HG03139 (cell line): ENCODE data around the gene GATA2.

Experiments used
- ATAC-seq: cut with Tn5 transposase; IDR thresholded peaks from one replicate; pipeline ENCODE4 v1.9.1; 2021; ENCODE audit not compliant: unreplicated experiment

GATA2 gene

DNA sequence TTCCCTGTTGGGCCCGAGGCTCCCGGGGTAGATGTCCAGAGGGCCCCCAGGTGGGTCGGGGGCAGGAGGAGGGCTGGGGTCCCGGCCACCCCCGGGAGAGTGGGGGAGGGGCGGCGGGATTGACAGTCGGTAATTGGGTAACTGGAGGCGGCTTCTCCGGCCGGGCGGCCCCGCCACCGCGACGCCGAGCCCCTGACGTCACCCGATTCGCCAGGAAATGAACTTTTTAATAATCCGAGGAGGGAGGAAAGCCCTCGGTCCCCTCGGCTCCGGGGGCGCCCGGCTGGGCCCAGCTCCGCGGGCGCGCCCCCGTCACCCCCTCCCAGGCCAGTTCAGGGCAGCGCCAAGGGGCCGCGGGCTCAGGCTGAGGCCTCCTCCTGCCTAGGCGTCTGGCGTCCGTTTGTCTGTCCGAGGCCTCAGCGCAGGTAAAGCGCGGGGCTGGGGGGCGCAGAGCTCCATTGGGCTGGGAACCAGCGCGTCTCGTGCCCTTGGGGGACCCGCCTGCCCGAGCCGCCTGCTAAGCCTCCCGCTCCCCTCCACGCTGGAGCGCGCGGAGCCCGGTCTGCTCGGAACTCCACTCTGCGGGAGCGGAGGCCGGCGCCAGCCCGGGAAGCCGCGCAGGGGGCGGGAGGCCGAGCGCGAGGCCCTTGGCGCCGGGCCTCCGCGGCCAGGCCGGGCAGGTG is 3.9 kb downstream of the GATA2 start:
- no peak for ATAC-seq

DNA sequence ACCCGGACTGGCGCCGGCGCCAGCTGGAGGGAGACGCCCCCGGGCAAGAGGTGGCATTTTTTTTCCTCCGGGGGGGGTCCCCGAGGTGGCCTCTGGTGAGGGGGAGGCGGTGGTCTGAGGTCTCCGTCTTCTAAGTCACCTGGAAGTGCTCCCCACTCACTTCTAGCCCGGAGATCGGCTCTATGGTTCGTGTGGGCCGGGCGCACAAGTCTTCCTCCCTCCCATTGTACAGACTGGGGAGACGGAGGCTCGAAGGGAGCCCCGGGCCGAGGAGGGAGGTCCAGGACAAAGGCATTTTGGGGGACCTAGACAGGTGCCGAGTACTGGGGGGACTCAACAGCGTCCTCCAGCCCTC is 4.4 kb downstream of the GATA2 start:
- ATAC-seq: no peak

DNA sequence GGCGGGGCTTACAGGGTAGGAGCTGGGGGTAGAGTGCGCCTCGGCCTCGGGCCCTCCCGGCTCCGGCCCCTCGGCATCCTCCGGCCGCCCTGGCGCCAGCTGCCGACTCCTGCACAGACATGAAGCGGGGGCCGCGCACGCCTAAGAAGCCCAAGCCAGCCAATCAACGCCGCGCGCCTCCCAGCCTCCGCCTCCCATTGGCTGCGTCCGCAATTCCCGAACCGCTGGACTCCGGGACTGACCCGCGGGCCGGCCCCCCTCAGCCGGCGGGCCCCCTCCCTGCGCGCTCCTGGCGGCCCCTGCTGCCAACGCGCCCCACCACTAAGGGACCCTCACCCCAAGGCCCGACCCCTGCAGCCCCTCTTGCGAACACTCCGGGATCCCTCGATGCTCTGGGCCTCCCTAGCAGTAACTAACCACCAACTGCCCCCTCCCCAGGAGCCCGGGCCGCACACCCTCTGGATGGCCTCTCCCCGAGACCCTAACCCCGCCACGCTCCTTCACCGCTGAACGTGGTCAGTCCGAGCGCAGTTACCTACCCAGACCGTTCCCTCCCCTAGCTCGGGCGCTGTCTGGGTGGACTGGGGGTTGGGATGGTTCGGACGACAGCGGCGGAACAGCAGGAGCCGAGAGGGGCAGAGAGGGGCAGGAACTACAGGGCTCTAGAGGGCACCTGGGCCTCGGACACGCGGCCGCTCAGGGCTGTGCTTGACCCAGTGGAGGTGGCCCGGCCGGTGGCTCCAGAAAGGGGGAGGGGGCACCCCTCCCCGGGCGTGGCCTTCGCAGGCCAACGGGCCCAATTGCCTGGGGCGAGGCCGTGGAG is 5.0 kb downstream of the GATA2 start:
- no peak for ATAC-seq

DNA sequence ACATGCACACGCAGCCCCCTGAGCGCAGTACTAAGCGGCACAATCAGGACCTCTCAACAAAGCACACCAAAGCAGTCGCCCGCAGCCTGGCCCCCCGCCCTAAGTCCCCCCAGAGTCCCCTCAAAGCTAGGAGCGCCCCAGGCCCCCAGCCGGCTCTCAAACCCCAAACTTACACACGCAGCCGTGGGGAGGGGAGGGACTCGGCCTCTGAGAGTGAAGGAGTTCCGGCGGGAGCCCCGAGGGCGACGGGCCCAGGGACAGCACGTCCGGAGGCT is 5.5 kb downstream of the GATA2 start:
- no peak for ATAC-seq

DNA sequence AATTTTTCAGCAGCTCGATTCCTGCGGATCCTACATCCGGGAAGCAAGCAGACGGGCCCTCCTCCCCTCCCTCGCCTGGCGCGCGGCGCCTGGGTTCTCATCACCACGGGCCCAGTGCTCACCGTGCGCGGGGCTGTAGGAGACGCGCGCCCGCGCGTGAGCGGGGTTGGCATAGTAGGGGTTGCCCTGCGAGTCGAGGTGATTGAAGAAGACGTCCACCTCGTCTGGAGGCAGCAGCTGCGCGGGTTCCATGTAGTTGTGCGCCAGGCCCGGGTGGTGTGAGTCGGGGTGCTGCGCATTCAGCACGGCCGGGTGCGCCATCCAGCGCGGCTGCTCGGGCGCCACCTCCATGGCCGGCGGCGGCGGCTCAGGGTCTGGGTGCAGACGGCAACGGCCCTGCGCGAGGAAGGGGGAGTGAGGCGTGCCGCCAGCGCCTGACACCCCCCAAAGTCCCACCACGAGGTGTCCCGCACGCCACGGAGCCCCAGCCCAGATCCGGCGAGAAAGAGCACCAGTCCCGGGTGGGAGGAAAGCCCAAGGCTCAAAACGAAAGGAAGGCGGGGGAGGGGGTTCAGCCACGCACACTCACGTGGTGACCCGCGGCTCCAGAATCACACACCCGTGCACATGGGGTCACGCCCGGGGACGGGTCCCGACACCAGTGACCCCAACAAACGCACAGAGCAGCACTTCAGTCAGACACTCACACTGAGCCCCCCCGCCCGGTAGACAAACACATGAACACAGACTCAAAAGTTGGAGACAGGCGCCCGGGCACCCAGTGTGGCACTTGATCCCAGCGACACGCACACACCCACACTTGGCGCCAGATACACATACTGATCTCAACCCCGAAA is 6.1 kb downstream of the GATA2 start:
- ATAC-seq: no peak

DNA sequence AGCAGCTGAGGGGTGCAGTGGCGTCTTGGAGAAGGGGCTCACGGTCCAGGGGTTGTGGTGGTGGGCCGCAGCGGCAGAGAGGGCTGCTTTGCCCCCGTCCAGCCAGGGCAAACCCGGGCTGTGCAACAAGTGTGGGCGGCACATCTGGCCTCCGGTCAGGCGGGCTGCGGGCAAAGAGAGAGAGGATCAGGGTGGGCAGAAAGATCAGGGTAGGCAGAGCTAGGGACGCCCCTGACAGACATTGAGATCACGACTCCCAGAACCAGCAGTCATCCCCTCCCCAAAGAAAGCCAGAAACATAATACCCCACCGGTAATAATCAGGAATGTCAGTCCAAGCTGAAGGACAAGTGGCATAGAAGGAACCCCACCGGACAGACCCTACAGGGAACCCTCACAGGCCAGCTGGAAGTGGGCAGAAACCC is 6.8 kb downstream of the GATA2 start:
- no peak for ATAC-seq

DNA sequence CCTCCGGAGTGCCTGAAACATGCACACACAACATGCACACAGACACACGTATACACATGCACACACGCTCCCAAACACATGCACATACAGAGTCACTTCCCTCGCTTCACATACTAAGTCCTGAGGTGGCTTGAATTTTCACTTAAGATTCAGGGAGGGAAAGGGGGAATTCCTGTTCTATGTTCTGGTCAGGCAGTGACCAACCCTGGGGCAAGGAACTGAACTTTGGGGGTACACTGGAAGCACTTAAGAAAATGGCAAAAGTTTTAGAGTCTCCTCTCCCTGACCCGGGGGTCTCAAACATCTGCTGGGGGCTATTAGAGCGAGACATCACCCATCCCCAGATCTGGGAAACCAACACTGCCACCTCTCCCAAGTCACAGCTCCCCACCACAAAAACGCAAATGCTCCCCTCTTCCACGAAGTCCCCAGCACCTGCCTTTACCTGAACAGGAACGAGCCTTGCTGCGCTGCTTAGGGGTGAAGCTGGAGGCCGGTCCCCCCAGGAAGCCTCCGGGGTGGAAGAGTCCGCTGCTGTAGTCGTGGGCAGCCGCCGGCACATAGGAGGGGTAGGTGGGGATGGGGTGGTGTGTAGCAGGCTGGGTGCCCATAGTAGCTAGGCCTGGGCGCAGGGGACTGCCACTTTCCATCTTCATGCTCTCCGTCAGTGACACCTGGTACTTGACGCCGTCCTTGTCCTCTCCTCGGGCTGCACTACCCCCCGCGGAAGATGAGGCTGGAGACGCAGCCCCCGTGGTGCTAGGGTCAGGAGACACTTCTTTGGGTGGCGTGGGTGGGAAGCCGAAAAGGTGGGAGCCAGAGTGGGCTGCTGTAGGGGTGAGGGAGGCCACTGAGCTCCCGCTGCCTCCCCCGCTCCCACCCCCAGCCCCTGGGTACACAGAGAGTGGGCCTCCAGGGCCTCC is 7.5 kb downstream of the GATA2 start:
- no peak for ATAC-seq

DNA sequence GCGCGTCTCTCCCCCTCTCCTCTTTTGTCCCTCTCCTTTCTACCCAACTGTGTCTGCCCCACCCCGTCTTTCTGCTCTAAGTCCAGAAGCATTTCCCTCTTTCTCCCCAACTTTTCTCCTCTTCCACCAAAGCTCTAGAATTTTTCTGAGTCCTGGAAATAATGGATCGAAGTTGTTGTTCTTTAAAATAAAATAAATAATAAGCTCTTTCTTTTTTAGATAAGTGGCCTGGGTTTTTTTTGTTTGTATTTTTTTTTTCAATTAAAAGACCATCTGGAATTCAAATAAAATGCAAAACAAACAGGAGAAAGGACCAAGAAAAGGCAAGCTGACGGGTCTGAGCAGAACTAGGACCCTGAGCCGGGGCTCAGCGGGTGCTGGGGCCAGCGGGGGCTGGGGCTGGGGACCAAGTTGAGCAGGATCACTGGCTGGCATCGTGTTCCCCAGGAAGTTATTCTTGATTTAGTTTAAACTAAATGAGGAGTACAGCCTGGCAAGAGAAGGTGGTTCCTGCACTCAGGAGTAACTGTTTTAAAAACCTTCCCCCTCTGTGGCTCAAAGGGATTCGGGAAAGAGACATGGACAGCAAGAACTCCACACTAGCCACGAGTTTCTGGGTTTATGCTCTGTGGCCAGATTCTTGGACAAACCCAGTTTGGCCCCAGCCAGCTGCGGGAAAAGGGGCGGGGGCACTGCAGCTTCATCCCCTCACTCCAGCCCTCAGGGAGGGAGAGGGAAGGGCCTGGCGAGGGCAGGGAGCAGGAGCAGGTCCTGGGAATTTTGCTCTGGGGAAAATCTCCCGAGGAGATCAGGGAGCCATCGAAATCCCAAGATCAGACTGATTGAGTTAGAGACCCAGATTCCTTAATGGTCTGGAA is 8.4 kb downstream of the GATA2 start:
- no peak for ATAC-seq

DNA sequence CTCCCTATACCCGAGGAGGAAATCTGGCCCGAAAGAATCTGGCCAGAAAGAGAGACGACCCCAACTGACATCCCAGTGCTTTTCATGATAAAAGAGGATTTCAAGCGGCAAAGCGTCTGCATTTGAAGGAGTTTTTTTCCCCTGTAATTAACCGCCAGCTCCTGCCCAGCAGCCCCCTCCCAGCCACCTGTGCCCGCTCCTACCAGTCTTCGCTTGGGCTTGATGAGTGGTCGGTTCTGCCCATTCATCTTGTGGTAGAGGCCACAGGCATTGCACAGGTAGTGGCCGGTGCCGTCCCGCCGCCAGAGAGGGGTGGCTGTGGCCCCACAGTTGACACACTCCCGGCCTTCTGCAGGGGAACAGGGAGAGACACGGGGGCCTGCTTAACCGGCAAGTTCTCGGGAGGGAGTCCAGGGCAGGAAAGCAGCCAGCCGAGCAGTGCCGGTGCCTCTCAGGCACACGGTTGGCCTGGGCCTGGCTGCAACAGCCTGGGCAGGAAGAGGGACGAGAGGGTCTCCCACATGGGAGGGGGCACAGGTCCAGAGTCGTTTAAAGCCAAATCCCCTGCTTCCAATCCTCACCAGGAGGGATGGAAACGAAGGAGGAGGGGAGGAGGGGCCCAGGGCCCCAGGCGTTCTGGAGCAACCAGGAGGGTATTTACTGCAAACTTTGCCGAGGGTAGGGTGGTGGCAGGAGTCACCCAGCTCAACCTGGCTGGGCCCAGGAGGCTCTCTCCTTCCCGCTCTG is 9.2 kb downstream of the GATA2 start:
- ATAC-seq: no peak

DNA sequence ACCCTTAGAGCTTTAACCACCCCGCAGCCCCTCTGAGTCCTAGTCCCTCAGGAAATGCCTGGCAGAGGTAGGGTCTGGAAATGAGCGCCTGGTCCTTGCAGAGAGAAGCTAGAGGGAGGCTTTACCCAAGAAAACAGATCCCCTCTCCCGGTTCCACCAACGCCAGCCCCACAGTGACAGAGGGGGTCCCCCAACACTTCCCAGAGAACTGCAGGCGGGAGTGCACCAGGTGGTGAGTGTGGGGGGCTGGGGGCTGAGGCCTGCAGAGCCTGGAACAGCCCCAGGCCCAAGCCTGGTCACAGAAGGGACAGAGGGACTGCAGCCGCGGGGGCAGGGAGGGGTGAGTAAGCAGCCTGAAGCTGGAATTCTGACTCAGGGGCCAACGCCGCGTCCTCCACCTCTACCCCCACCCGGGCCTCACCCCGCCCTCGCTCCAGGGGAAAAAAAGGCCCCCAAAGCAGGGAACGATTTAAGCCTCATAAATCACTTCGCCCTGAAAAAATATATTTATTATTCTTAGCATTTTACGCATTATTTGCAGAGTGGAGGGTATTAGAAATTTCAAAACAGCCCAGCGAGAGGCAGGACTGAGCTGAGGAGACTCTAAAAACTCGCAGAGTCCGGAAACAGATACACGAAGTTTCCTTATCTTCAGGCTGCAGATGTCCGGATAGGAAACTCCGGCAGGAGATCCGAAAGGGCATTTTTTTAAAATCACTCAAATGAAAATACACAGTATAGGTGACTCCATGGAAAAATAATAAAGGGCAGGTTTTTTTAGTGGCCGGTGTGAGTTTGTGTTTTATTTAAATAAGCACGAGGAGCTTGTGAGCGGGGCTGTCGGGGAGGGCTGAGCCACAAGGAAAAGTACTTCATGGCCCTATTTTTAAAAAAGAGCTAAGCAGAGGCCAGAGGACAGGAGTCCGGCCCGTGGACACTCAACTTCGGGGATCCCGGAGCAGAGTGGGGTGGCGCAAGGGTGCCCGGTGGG is 10.0 kb downstream of the GATA2 start:
- ATAC-seq: no peak

DNA sequence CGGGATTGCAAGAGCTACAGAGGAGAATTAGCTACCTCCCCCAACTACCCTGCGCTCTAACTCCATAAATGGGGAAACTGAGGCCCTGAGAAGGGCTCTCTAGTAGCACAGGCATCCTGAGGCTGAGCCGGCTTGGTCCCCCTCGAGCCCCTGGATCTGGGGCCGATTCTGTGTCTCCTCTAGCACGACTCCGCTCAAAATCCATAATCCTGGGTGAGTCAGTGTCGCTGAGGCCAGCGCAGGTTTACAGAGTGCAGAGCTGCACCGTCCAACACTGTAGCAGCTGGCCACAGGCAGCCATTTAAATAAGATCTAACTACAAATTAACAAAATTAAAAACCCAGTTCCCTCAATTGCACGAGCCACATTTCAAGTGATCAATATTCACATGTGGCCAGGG is 10.8 kb downstream of the GATA2 start:
- no peak for ATAC-seq

DNA sequence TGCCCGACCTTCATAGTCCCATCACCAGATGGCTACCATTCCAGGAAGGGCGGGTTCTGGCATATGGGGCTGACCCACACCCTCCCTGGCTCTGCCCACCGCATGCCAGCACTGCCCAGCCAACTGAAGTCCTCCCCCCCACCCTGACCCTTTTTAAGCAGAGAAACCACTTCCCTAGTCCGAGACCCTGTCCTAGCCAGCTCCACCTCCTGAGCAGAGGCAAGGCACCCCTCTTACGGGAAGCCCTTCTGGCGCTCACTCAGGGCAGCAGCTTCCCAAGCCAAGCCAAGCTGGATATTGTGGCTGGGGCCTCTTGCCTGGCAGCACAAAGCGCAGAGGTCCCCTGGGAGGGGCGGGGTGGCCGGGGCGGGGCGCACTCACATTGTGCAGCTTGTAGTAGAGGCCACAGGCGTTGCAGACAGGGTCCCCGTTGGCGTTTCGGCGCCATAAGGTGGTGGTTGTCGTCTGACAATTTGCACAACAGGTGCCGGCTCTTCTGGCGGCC is 11.5 kb downstream of the GATA2 start:
- no peak for ATAC-seq

DNA sequence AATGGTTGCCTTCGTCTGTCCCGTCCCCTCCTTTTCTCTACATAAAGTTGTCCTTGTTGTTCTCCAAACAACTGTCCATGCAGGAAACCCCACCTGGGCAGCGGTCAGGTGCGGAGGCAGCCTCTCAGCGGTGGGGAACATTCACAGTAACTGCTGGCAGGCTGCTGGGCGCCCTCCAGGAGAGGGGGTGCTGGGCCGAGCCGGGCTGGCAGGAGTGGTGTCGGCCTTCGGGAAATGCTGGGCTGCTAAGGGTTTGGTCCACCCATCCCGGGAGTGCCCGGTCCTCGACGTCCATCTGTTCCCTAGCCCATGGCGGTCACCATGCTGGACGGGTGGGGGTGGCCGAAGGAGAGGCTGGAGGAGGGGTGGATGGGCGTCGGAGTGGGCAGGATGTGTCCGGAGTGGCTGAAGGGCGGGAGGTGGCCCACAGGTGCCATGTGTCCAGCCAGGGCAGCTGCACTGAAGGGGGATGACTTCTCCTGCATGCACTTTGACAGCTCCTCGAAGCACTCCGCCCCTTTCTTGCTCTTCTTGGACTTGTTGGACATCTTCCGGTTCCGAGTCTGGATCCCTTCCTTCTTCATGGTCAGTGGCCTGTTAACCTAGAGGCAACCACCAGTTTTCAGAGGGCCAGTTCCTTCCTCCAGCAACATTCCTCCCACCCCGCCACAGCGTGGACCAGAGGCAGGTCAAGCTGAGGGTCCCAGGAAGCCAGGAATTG is 12.1 kb downstream of the GATA2 start:
- no peak for ATAC-seq

DNA sequence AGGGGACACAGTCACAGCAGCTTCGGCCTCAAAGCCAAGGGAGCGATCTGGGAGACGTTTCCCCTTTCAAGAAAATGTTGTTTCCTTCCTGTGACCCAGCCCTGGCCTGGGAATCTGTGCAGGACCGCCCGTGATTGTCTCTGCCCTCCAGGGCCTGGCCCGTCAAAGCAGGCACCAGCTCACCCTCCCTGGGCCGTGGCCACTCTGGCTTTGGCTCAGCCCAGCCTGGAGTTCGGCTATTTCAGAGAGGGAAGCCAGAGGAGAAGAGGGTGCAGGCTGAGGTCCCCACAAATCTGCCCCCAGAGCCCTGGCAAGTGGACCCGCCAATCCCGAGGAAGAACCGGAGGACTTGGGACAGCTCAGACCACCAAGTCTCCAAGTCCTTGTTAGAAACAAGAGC is 12.7 kb downstream of the GATA2 start:
- ATAC-seq: no peak

DNA sequence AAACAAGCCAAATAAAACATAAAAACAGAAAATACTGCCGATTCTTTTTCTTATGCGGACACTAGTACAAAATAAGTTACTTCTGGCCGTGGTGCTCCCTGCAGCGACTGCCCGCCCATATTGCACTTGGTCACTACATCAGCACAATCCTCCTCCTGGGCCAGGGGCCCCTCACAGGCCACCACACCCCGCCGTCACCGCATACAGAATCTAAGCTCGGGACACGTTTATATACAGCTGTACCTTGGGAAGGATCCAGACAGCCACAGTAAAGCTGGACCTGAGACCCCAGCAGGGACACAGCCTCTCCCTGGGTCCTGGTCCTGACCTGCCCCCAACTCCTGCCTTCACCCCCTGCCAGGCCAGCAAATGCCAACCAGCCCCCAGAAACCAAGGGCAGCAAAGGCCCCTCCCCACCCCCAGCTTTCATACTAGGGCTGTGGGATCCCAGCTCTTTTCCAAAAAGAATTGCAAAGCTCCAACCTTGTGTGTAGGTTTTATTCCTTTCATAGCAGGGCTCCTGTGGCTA is 13.4 kb downstream of the GATA2 start:
- ATAC-seq: no peak

DNA sequence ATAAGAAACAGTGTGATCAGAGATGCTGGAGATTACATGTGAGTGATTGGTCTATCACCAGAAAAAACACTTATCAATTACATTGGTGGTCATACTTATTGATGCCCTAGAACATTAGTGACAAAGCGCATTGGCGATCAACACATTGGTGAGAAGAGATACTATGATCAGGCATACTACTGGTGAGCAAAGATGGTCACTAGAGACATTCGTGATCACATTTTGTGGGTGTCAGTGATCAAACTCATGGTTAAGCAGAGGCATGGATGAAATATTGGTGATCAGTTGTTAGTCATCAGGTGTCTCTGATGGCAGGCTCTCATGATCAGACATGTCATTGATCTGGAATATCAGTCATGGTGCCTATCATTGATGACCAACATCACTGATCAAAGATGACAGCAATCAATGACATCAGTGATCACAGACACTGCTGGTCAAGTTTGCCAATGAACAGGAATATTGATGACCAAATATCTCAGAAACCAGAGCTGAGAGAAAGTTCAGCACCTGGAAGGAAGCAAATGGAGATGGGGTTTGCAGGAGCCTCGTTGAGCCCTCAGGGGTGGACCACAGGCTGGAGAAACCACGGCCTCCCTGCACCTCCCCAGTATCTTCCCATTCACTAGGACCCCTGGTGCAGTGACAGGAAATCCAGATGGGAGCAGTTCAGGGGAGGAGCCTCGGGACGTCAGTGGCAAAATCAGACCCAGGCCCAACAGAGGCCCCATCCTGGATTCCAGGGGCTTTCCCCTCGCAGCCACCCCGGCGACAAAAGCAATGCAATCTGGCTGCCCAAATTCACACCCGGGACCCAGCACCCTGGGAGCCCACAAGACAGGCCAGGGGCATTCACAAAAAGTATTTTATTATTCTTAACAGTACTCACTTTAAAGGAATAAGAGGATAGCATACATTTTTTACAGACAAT is 14.2 kb downstream of the GATA2 start:
- no peak for ATAC-seq
